Testis (tissue), 3 donors: ENCODE results near the gene GSG1. TPM values are rescaled to one million over a fixed set of nuclear protein-coding genes. Genes with fewer than 3 reads are reported as not detected.

Source experiments
- DNase-seq: peaks from one replicate; pipeline ENCODE4 v3.0.0-alpha.2; 2019
- H3K27ac ChIP-seq, 2 donors: fragments of 200-600 bp; sonication (generic); one replicate each; pipeline ENCODE4 v1.5.1; 2019
- H3K27me3 ChIP-seq: fragments of 200-600 bp; sonication (generic); one replicate; pipeline ENCODE4 v1.5.1; 2019
- H3K36me3 ChIP-seq: fragments of 200-600 bp; sonication (generic); one replicate; pipeline ENCODE4 v1.5.1; 2017; ENCODE audit warnings: low read depth; ENCODE audit errors: missing control alignments
- H3K4me1 ChIP-seq: fragments of 200-600 bp; sonication (generic); one replicate; pipeline ENCODE4 v1.5.1; 2019
- H3K4me3 ChIP-seq, 2 donors: fragments of 200-600 bp; sonication (generic); one replicate each; pipeline ENCODE4 v1.5.1; 2017 to 2019
- H3K9me3 ChIP-seq: fragments of 200-600 bp; sonication (generic); one replicate; pipeline ENCODE4 v1.5.1; 2017
- POLR2A ChIP-seq: fragments of 450-650 bp; IDR thresholded peaks from one replicate; pipeline ENCODE4 v1.6.1; 2017; ENCODE audit warnings: antibody characterized with exemption, mild to moderate bottlenecking, moderate library complexity
- WGBS, 2 donors: methylation state at CpG; one replicate each; pipeline ENCODE4 v1.1.5; 2018; 5-methylcytosine and 5-hydroxymethylcytosine counted together
- intact Hi-C: fragments of 100-400 bp; cut with DNase I; formaldehyde crosslinking; loops from one replicate; pipeline ENCODE4 v1.15.1; 2023; ENCODE audit warnings: low total_unique reads
- polyA plus RNA-seq: library from polyadenylated mRNA; stranded (reverse); fragments of 350-450 nt; fragmentation: Illumina TruSeq; extraction: RNeasy Lipid Tissue Mini Kit (QIAGEN cat#74804); gene quantifications from one replicate; pipeline ENCODE4 v1.2.3, GENCODE V29; 2014; ENCODE audit warnings: low read depth, low replicate concordance; ENCODE audit not compliant: insufficient read depth
- total RNA-seq, 2 donors: library from RNA; depleted of rRNA; stranded (reverse); fragments of >200 nt; gene quantifications; one replicate each; pipeline ENCODE4 v1.2.3, GENCODE V29; 2016
- TF ChIP-seq, protein P1 (sequence below), 3 experiments: fragments of 450-650 bp in 2 of 3; fragments of 200-600 bp in 1 of 3; sonication (generic) in 1 of 3; IDR thresholded peaks; one replicate each; pipeline ENCODE4 v1.5.1; 2016 to 2019; ENCODE audit warnings: antibody characterized with exemption in 3 of 3, mild to moderate bottlenecking in 2 of 3, moderate library complexity in 1 of 3

The GSG1 gene
- total and polyA plus RNA-seq, 3 donors from 2014 or later, result 133 to 695 (median 449) TPM

DNA sequence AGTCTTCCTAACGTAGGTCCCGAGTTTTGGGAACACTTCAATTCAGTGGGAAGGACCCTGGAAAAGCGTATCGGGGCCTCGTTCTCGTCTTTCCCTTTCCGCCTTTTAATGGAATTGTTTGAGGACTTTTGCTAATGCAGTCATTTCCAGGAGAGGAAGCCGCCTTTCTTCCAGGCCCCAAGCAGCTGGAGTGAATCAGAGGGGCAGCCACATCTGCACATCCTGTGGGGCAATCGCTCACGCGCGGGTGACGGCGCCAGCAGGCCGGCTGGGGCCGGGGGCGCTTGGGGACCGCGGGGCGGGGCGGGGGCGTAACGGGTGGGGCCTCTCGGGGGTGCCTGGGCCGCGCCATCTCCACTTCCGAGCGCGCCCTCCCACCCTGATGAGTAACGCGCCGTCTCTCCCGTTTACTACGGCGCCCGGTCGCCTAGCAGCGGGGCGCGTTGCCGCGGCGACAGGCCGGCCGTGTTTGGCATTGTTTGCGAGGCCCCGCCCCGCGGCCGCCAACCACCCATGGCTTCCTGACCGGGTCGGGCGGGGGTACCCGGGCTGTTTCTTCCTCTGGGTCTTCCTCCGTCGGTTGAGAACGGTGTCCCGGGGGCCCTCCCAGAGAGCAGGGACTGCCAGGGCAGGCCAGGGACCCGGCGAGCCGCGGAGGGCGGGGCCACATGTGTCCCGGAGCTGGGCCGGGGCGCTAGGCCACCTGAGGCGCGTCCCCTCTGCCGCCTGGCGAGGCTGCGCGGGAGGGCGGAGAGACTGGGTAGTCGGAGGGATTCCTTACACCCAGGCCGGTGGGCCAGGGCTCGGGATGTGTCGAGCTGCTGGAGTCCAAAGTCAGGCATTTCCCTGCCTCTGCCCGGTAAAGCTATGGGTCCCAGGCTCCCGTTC is 2.3 kb downstream of the GSG1 start:
- DNase-seq, result peak; percentile 88

DNA sequence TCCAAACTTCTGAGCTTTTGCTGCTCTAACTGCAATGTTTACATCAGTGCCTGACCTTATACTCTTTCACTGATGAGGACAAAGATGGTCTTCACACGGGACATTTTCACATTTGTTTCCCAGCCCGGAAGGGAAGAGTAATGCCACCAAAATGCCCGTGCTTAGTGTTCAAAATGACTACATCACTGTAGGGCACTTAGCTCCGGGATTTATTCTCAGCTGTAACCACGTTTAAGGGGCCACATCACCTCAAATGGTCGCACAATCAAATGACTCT is 2.9 kb downstream of the GSG1 start:
- 16 to 20% methylated on average over 6 of the region's 6 CpGs for WGBS, 2 donors
- peak overlapping the region in 1 of 2 donors; percentile 74 for H3K4me3 ChIP-seq
- H3K36me3 ChIP-seq, result no peaks in the 10 kb centered on the region
- no peak for DNase-seq
- TF ChIP-seq, protein P1, sequence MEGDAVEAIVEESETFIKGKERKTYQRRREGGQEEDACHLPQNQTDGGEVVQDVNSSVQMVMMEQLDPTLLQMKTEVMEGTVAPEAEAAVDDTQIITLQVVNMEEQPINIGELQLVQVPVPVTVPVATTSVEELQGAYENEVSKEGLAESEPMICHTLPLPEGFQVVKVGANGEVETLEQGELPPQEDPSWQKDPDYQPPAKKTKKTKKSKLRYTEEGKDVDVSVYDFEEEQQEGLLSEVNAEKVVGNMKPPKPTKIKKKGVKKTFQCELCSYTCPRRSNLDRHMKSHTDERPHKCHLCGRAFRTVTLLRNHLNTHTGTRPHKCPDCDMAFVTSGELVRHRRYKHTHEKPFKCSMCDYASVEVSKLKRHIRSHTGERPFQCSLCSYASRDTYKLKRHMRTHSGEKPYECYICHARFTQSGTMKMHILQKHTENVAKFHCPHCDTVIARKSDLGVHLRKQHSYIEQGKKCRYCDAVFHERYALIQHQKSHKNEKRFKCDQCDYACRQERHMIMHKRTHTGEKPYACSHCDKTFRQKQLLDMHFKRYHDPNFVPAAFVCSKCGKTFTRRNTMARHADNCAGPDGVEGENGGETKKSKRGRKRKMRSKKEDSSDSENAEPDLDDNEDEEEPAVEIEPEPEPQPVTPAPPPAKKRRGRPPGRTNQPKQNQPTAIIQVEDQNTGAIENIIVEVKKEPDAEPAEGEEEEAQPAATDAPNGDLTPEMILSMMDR (IDR thresholded peaks at IDR 0.05), result no peak
- no peak for TF ChIP-seq POLR2A
- H3K27ac ChIP-seq, result peak overlapping the region; percentile 86 to 95
- intact Hi-C loops, result loop anchor here (5.0 kb wide), 1 partner anchor 97 kb away; the partner anchor contains the start of gene EMP1
- H3K4me1 ChIP-seq, result peaks cover 29% of the 10 kb centered on the region
- H3K9me3 ChIP-seq, result no peaks in the 10 kb centered on the region
- H3K27me3 ChIP-seq, result no peaks in the 10 kb centered on the region

More for the DNA sequence above, 2.3 kb downstream of the GSG1 start:
- Histone ChIP-seq H3K4me3 (peak overlapping the region; percentile 67 to 74), H3K27me3 (no peaks in the 10 kb centered on the region), H3K9me3 (no peaks in the 10 kb centered on the region), H3K27ac (peak overlapping the region; percentile 86 to 95), H3K4me1 (peaks cover 29% of the 10 kb centered on the region), H3K36me3 (no peaks in the 10 kb centered on the region)
- intact Hi-C loops, result loop anchor here (5.0 kb wide), 1 partner anchor 96 kb away; the partner anchor contains the start of gene EMP1
- WGBS, 2 donors, result 1 to 2% methylated on average over 43 to 65 of the region's 79 CpGs
- TF ChIP-seq POLR2A, result no peak
- TF ChIP-seq, protein P1 (IDR thresholded peaks at IDR 0.05), result no peak

DNA sequence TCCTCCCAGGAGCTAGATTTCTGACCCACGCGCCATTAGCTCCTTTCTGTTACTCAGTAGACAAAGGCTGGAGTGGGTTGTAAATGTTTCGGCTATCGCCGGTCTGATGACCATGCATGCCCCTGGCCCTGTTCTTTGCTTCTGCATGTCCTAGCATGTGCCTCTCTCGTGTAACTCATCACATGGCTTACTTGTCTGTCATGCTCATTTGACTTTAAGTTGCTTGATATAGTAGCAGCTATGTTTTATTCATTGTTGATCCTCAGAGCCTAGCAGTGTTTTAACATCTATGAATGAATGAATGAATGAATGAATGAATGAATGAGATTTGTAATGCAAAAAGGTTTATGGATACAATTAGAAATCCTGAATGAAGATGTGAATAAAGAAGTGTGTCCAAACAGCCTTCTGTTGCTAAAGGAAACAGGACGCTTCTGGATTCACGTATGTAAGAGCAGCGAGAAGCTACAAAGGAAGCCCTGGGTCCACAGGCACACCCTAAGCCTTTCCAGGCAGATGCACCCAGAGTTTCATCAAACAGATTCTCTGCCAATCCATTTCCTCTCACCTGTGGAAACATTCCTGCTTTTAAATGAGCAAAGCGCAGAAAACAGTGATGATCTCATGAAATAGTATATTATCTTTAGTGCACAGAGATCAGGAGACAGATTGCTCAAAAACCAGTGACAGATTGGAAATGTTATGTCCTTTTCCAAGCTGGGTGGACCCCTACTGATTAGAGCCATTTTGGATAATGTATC is 3.4 kb downstream of the GSG1 start:
- intact Hi-C loops, result loop anchor here (5.0 to 10.0 kb wide), 3 partner anchors 97 to 185 kb away; partner anchors contain the start of genes EMP1 and HEBP1
- H3K4me1 ChIP-seq, result peaks cover 29% of the 10 kb centered on the region
- H3K27me3 ChIP-seq, result no peaks in the 10 kb centered on the region
- no peak for DNase-seq
- peak overlapping the region; percentile 86 to 95 for H3K27ac ChIP-seq
- H3K4me3 ChIP-seq, result no peak overlapping the region
- H3K36me3 ChIP-seq, result no peaks in the 10 kb centered on the region
- TF ChIP-seq, protein P1 (IDR thresholded peaks at IDR 0.05), result no peak
- no peak for TF ChIP-seq POLR2A
- 79 to 84% methylated on average over 10 of the region's 10 CpGs for WGBS, 2 donors
- no peaks in the 10 kb centered on the region for H3K9me3 ChIP-seq

DNA sequence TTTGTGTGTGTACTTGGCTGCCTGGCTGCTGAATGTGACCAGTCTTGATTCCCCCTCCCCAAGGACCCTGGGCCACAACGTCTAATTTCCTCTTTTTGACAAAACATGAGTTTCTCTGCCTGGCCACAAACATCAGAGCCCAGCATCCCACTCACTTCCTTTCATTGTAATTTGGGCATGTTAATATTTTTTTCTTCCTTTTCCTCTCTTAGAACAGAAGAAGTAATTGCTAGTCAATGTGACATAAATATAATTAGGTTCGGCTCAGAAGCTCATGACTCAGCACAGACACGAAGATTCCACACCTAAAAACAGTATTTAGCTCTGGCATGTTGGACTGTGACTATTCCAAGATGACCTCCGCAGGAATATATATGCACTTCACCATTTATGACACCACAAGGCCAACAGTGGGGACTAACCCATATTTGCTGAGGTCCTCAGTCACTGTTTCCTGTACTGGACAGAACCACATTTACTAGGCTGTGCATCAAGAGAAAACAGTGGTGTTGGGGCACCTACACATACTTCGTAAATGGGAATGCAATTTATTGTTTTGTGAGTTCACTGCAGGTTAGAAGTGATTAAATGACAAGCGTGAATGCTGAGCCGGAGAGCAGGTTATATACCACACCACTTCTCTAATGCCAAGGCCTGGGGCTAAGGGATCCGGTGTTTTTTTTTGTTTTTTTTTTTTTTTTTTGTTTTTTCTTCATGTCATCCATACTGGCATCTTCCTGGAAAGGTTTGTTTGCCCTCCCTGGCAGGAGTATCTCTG is 4.2 kb downstream of the GSG1 start:
- H3K9me3 ChIP-seq, result no peaks in the 10 kb centered on the region
- peak overlapping the region in 1 of 2 donors; percentile 95 for H3K27ac ChIP-seq
- TF ChIP-seq POLR2A, result no peak
- TF ChIP-seq, protein P1 (IDR thresholded peaks at IDR 0.05), result no peak
- no peak overlapping the region for H3K4me3 ChIP-seq
- no peaks in the 10 kb centered on the region for H3K27me3 ChIP-seq
- H3K36me3 ChIP-seq, result no peaks in the 10 kb centered on the region
- H3K4me1 ChIP-seq, result peaks cover 29% of the 10 kb centered on the region
- DNase-seq, result no peak
- intact Hi-C loops, result loop anchor here (5.0 to 10.0 kb wide), 2 partner anchors 97 to 184 kb away; partner anchors contain the start of gene HEBP1
- 78 to 79% methylated on average over 8 of the region's 8 CpGs for WGBS, 2 donors
